Right renal pelvis (tissue), 4 donors: Measurements from ENCODE around the gene DPF3. TPM values are rescaled to one million over a fixed set of nuclear protein-coding genes. Genes with fewer than 3 reads are reported as not detected.

ENCODE experiments used
- DNase-seq, 4 donors: peaks; one replicate each; pipeline ENCODE4 v3.0.0-alpha.2; 2013; ENCODE audit warnings: low read depth in 4 of 4, low spot score in 3 of 4, missing footprints in 1 of 4
- polyA plus RNA-seq, 4 donors: library from polyadenylated mRNA; unstranded; fragments of 120-200 nt; gene quantifications; one replicate each; pipeline ENCODE4 v1.2.1, GENCODE V29; 2013; ENCODE audit not compliant: insufficient read length in 4 of 4

Gene DPF3
- 1 to 10 TPM; 4.1 to 6.2 (median 5.0) TPM for polyA plus RNA-seq

DNA sequence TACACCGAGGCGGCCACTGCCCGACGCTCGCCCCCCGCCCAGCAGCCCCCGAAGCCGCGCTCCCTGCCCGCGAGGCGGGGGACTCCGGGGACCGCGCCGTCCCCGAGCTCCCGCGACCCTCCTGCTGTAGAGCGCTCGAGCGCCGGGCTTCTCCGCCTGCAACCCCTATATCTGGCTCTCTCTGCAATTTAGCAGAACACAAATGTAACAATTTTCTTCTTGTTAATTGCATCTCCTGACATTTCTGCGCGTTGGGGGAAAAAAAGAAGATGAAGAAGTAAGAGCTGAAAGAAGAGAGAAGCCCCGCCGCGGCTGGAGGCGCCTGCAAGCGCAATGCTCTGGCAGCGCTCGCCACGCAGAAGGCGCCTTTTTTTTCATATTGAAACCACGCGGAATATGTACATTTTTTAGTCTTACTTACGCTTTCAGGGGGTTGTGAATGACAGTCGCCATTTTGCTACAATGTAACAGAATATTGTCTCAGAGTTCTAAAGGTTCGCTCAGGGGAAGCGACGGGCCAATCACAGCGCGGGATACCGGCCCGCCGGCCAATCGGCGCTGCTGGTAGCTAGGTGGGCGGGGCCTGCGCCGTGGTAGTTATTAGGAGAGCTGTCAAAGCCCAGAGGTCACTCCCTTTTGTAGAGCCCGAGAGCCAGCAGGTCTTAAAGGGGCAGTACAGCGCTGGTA, at the start of gene DPF3:
Gene DPF3 (minus strand): TSS at position 466 of the 687 bp plus-strand sequence. CDS start 13 bp downstream, at position 453.
- DNase-seq: peak; percentile 81 to 84 (median 84)

DNA sequence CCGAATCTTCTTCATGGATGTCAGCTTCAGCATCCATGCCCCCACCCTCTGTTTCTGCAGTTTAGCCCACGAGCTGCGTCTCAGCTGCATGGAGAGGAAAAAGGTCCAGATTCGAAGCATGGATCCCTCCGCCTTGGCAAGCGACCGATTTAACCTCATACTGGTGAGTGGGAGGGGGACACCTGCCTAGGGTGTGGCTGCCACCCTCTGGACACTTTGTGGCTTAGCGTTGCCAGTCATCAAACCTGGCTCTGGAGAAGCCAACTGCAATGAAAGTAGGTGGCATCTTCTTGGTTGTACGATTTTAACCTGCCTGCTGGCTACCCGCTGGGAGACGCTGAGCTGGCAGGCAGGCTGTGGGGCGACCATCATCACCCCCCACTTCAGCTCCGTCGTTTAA, 49.0 kb upstream of the DPF3 start:
- no peak for DNase-seq

DNA sequence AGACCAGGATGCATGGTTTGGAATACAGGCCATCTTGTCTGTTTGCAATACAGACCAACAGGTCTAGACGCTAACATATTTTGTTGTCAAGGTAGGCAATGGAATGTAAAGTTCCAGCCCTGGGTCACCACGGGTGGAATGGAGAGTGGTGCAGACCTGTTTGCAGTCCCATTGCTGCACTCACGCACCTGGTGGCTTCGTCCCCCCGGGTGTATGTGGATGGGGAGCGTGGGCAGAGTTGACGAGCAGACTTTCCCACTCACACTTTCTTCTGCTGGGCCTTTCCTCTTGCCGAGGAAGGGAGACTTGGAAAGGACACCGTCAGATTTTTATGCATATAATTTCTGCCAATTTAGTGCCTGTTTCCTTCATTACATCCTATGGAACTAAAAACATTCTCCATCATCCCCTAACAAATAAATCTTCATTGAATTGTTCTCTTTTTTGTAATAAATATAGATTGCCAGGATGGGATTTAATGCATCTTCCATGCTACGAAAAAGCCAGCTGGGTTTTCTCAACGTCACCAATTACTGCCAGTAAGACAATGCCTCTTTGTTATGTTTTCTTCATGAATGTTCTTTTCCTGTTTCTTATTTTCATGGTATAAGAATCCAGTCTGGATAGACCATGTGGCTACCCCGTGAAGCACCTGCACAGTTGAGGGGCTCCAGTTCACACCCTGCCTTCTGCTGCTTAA, 47.5 kb upstream of the DPF3 start:
- DNase-seq: no peak

DNA sequence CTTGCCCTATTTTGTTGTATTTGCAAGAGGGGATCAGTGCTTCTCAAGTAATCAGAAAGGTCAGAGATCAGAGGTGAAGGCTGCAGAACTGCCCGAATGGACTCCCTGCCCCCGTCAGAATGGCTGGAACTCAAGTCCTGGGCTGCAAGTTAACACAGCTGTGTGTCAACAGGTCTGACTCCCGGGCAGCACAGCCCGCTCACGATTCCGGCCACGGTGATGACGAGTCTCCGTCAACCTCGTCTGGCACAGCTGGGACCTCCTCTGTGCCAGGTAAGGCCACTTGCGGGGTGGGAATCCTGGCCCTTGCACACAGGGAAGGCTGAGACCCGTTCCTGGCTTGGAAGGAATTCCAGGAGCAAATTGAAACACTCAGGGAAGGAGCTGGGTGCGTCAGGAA, 45.7 kb upstream of the DPF3 start:
- DNase-seq: no peak

DNA sequence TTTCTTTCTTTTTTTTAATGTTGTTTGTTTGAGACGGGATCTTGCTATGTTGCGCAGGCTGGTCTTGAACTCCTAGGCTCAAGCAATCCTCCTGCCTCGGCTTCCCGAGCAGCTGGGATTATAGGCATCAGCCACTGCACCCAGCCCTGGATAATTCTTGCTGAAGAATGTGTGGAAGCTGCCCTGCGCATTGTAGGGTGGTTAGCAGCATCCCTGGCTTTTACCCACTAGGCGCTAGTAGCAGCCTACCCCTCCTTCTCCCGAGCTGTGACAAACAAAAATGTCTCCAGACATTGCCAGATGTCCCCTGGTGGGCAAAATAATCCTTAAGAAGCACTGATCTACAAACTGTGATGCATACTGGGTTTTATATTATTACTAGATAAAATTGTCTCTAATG, 39.0 kb upstream of the DPF3 start:
- DNase-seq: no peak

DNA sequence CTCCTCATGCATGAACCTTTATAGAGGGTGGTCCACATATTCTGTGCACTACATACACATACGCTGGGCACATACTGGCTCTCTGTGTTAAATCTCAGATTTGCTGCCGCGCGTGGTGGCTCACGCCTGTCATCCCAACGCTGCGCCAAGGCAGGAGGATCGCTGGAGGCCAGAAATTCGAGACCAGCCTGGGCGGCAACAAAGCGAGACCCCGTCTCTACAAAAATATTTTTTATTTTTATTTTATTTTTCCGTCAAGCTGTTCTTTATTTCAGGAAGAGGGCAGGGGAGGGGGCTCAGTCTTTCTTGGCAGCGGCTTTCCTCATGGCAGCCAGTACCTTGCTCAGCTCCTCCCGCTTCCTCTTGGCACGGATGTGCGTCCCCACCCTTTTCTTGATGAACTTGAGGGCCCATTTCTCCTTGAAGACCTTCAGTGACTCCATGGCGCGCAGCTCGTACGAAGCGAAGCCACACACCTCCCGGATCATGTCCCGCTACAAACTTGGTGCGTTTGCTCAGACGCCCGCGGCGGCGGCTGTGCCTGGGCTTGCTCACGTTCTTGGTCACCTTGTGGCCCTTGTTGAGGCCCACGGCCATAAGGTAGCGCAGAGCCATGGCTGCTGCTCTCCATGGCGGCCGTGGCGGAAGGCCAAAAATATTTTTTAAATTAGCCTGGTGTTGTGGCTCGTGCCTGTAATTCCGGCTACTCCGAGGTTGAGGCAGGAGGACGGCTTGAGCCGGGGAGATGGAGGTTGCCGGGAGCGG, 35.6 kb upstream of the DPF3 start:
- no peak for DNase-seq

DNA sequence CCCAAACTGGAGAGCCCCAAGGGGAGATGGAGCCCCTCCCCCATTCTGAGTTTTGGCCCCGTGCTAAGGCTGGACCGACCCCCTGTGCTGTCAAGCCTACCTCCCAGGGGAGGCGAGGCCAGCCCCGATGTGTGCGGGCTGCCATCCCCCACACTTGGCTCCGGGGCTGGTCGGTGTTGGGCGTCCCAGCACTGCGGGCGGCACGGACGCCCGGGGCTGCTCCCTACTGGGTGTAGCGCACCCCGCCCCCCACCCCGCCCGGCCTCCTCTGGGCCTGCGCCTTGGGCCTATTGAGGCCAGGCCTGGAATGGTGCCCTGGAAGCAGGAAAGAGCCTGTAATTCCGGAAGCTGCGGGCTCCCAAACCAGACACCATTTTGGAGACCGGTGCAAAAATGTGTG, 35.0 kb upstream of the DPF3 start:
- DNase-seq: no peak

DNA sequence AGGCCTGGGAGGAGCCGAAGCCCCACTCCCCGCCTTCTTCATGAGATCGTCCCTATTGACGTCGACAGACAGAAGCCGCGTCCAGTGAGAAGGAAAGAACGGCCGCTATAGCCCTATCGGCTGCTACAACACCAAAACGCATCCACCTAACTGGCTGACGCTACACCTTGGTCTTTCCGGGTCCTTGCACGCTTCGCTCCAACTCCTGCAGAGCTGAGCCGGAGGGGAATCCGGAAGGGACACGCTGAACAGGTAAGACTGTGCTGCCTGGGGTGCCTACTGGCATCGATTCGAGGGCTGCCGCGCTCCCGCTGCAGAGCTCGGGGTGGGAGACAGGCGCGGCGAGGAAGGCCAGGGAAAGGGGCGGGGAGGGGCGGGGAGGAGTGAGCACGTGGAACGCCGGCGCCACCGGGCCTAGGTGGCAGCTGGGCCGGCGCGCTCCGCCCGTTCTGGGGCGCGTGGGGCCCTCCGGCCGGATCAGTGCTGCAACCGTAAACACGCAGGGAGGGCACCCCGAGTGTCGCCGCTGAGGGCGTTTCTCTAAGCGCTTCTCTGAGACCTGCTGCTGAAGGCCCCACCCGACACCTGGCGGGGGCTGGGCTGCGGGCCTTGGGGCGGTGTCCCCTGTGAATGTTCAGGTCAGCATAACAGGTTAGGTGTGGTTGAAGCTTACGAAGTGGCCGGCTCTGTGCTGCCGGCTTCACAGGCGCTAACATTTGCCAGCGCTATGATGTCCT, 32.6 kb upstream of the DPF3 start, which contains the start of gene DCAF4:
Gene DCAF4 (plus strand): TSS at position 173 of the 737 bp plus-strand sequence. CDS start 11,515 bp downstream, outside the sequence.
- DNase-seq: peak; percentile 80 to 95 (median 92)

DNA sequence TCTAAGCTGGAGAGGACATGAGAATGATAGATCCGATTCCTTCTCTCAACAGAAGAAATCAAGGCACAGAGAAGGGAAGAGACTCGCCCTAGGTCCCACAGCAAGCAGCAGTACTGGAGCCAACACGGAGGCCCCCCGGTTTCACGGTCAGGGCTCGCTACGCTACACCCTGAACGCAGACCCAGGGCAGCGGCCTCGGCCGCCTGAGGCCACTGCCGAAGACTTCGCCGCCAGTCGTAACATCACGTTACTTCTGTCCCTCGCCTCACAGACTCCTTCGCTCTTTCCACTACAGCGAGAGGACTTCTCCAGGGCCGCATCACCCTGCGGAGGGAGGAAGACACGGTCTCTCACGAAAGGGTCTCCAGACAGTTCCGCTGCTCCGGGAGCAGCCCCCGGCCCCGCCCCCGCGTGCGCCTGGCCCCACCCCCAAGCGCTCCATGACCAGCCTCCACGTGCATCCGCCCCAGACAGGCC, 32.0 kb upstream of the DPF3 start:
- no peak for DNase-seq

DNA sequence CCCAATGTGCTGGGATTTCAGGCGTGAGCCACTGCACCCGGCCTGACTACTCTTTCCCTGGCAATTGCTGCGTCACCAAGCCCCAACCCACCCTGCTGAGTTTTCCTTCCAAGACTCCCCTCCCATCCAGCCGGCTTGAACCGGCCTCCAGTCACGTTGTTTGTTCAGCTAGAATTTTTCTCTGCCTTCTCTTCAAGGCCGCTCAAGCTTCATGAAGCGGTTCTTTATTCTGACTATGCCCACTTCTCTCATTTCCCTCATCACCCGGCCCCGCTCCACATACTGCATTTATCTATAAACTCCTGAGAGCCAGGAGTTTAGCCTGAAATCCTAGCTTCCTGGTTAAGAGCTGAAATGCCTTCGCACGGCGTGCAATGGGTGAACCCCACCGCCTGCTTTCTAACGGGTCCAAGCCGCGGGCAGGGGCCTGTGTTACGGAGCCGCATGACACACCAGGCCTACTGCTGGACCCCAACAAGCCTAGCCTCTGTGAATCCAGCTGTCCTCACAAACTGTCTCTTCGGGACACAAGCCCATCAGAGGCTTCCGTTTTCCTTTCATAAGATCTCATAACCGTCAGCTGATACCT, 31.4 kb upstream of the DPF3 start:
- no peak for DNase-seq

DNA sequence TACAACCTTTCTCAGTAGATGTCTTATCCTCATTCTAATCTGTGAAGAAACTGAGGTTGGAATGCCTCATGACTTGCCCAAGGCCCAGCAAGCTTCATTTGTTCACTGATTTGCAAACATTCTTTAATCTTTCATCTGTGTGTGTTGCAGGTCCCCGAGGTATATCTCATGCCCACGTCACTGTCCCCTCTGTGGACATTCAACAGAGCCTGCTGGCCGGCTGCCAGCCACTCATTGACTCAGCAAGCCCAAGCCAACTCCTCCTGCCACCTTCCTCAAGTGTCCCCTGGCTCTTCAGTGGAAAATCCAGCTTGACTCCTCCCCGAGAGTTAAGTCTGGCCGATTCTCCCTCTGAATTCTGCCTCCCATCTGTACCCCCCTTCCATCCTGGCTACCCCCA, 30.4 kb upstream of the DPF3 start:
- DNase-seq: no peak

DNA sequence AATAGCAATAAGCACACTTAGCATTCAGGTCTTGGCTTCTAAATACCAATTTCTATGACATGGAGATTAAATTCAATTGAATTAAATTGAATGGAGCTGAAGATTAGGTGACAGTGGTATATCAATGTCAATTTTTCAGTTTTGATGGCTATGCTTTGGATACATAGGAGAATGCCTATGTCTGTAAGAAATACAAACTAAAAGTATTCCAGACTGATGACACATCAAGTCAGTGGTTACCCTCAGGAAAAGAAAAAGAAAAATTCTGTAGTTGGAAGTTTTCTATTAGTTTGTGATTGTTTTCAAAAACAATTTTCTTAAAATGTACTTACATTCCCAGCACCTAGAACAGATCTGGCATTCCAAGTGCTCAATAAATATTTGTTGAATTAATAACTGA, 27.5 kb upstream of the DPF3 start:
- no peak for DNase-seq

DNA sequence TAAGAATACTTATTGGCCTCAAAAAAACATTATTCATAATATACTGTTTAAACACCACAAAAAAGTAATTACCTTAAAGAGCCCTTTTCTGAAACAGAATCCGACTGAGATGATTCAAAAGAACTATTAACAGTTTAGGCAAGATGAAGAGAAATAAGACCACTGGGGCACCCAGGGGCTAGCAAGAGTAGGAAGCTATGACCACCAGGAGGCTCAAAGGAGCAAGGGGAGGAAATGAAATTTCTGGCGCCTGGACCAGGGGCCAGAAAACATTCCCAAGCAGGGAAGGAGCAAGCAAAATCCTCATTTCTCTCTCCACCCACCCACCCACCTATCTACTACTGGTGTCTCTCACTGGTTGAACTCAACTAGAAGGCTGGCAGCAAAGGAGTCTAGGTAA, 26.1 kb upstream of the DPF3 start:
- no peak for DNase-seq

DNA sequence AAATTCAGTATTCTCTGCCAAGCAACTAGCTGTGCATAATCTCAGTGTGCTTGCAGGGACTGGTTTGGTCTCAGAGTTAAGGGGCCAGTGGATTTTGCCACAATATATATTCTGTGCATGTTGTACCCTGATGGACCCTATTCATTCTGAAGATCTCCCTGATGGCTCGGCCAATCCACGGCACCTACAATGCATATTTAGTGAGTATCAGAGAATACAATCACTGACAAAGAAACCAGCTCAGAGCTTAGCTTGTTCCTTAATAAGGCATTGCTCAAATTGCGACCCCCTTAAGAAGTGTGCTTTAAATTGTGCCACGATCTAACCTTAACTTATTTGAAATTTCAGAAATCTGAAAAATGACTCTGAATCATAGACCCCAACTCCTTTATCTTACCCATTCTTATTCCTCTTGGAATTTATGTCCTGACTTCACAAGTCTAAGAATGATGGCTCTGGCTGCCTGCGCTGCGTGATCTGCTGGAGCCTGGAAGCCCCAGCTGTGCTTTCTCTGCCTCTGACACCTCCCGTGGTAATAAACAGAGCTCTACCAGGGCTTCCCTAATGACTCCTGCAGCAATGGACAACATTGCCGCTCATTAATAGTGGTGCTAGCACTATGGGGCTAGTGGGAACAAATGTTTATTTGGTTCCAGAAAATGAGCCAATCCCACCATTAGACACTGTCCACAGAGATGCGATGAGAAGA, 23.3 kb upstream of the DPF3 start:
- no peak for DNase-seq

DNA sequence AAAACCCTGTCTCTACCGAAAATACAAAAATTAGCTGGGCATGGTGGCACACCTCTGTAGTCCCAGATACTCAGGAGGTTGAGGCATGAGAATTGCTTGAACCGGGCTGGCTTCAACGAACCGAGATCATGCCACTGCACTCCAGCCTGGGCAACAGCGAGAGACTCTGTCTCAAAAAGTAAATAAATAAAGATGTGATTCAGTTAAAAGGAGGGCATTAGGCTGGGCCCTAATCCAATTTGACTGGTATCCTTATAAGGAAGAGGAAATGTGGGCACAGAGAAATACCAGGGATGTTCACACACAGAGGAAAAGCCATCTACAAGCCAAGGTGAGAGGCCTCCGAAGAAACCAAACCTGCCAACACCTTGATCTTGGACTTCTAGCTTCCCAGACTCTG, 22.3 kb upstream of the DPF3 start:
- no peak for DNase-seq

DNA sequence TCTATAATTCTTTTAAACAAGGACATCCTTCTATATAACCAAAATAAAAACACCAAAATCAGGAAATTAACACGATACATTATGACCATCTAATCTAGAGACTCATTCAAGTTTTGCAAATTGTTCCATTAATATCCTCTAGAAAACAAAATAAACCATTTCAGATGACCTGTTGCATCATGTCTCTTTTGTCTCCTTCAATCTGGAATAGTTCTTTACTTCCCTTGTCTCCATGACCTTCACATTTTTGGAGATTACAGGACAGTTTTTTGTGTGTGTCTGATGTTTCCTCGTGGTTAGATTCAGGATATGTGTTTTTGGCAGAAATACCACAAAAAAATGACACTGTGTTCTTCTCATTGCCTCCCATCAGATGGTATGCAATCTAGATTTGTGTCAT, 19.9 kb upstream of the DPF3 start:
- DNase-seq: no peak

DNA sequence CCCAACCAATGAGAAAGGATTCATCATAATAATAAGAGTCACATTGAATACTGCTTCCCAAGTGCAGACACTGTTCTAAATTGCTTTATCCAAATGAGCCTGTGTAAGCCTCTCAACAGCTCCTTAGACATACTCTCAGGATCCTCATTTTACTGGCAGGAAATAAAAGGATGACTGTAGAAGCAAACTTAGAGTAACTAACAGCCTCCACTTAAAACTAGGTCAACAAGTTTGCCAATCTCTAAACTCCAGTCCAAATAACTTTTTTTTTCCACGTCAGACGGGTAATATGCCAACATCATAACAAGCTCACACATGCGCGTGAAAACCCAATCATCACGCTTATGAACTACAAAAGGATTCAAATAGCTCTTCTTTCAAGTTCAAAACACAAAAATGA, 15.3 kb upstream of the DPF3 start:
- no peak for DNase-seq

DNA sequence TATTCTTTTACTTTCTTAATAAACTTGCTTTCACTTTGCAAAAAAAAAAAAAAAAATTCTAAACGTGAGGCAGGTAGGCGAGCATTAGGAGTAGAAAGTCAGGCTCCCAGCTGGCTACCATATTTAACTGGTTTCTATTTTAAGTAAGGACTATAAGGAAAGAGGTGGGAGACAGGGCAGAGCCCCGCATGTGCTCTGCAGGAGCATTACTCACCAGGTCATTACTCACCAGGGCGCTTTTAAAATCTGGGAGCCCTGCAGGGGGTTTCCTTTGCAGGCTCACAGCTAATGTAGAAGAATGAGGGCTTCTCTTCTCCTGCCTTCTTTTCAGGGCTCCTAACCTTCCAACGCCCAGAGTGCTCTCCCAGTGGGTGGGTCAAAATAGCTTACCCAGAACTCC, 14.0 kb upstream of the DPF3 start:
- DNase-seq: no peak

DNA sequence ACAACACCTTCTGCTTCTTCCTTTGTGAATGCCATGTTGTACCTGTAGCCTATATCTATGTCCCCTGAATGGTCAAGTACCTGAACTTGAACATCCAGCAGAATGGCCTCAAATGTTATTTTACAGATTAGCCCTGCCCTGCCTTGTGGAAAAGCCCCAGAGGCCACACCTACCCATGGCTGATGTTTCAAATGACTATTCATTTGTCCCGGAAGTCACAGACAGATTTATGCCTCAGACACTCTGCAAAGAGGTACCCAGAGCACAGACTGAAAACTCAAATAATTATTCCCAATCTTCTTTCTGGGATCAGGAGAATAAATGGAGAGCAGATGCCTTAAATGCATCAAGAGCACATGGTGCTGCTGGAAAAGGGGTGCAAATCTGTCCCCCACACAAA, 13.0 kb upstream of the DPF3 start:
- no peak for DNase-seq

DNA sequence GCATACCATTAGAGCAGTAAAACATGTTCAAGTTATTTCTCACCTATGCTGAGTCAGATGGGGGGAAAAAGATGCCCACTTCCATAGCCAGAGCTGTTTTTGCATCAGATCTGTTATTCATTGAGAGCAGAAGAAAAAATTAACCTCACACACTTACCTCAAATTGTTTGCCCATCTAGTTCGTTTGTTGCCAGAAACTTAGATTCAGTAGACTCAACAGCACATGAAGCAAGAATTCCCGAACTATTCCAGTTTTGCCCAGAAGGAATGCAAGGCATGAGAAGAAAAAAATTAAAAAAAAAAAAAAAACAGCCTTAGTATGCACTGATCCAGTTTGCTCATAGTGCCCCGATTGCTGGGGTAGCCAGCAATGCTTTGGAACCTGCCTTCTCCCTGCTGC, 12.4 kb upstream of the DPF3 start:
- no peak for DNase-seq
